ENCODE results near the gene HHATL.

DNA sequence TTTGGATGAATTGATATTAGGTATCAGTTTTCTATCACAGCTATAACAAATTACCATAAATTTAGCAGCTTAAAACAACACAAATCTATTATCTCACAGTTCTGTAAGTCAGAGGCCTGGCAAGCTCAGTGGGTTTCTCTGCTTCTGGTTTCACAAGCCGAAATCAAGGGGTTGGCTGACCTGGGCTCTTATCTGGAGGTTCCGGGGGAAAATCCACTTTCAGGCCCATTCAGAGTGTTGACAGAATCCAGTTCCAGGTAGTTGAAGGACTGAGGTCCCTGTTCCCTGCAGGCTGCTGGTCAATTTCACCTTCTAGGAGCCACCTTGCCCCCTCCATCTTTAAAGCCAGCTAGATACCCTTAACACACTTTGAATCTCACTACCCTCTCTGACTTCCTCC is 11.1 kb upstream of the HHATL start:
- no peak for TF ChIP-seq POLR2A (IDR thresholded peaks at IDR 0.05)
- TF ChIP-seq, protein P1, sequence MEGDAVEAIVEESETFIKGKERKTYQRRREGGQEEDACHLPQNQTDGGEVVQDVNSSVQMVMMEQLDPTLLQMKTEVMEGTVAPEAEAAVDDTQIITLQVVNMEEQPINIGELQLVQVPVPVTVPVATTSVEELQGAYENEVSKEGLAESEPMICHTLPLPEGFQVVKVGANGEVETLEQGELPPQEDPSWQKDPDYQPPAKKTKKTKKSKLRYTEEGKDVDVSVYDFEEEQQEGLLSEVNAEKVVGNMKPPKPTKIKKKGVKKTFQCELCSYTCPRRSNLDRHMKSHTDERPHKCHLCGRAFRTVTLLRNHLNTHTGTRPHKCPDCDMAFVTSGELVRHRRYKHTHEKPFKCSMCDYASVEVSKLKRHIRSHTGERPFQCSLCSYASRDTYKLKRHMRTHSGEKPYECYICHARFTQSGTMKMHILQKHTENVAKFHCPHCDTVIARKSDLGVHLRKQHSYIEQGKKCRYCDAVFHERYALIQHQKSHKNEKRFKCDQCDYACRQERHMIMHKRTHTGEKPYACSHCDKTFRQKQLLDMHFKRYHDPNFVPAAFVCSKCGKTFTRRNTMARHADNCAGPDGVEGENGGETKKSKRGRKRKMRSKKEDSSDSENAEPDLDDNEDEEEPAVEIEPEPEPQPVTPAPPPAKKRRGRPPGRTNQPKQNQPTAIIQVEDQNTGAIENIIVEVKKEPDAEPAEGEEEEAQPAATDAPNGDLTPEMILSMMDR (IDR thresholded peaks at IDR 0.05): no peak
